GM23338 (cell line): ENCODE results near the gene COL9A2. TPM values are rescaled to one million over a fixed set of nuclear protein-coding genes. Genes with fewer than 3 reads are reported as not detected.

Experiments
- ATAC-seq: fragments of 200-7000 bp; cut with Tn5 transposase; 3 replicates; pipeline ENCODE4 v1.9.1; 2020
- DNase-seq: peaks from one replicate; pipeline ENCODE4 v3.0.0-alpha.2; 2015; ENCODE audit warnings: low spot score
- H2AFZ ChIP-seq: fragments of 200-600 bp; sonication (generic); 2 replicates; pipeline ENCODE4 v1.8.0; 2016; ENCODE audit warnings: antibody characterized with exemption, mild to moderate bottlenecking, moderate library complexity
- H3F3A ChIP-seq: fragments of 200-600 bp; sonication (generic); replicated peaks from 2 replicates; pipeline ENCODE4 v1.8.0; 2017; ENCODE audit warnings: antibody characterized with exemption, mixed run types, low read depth
- H3K27ac ChIP-seq: fragments of 200-600 bp; sonication (generic); 2 replicates; pipeline ENCODE4 v1.6.1; 2016; ENCODE audit warnings: low read depth
- H3K27me3 ChIP-seq: fragments of 200-600 bp; sonication (generic); 2 replicates; pipeline ENCODE4 v1.8.0; 2016; ENCODE audit warnings: mild to moderate bottlenecking, mixed run types, moderate library complexity; ENCODE audit not compliant: insufficient read depth
- H3K36me3 ChIP-seq: fragments of 200-600 bp; sonication (generic); 2 replicates; pipeline ENCODE4 v1.8.0; 2016; ENCODE audit warnings: mild to moderate bottlenecking; ENCODE audit not compliant: insufficient read depth
- H3K4me1 ChIP-seq: fragments of 200-600 bp; sonication (generic); 2 replicates; pipeline ENCODE4 v1.8.0; 2016; ENCODE audit warnings: mild to moderate bottlenecking, moderate library complexity; ENCODE audit not compliant: insufficient read depth
- H3K4me2 ChIP-seq: fragments of 200-600 bp; sonication (generic); 2 replicates; pipeline ENCODE4 v1.7.1; 2017; ENCODE audit warnings: mixed run types
- H3K4me3 ChIP-seq: fragments of 200-600 bp; sonication (generic); 2 replicates; pipeline ENCODE4 v1.6.1; 2016; ENCODE audit warnings: mixed run types
- H3K79me2 ChIP-seq: fragments of 200-600 bp; sonication (generic); replicated peaks from 2 replicates; pipeline ENCODE4 v1.8.0; 2017; ENCODE audit warnings: mild to moderate bottlenecking; ENCODE audit not compliant: insufficient read depth
- H3K9me2 ChIP-seq: fragments of 200-600 bp; sonication (generic); 2 replicates; pipeline ENCODE4 v1.8.0; 2017; ENCODE audit not compliant: insufficient read depth
- H4K20me1 ChIP-seq: fragments of 200-600 bp; sonication (generic); replicated peaks from 2 replicates; pipeline ENCODE4 v1.8.0; 2017; ENCODE audit warnings: mild to moderate bottlenecking; ENCODE audit not compliant: insufficient read depth
- H3K27ac Mint-ChIP-seq: 2 replicates; pipeline ENCODE4 v1.8.0; 2020; ENCODE audit warnings: inconsistent platforms, mild to moderate bottlenecking, moderate library complexity, mixed read lengths
- H3K27me3 Mint-ChIP-seq: 3 replicates; pipeline ENCODE4 v1.8.0; 2022; ENCODE audit warnings: low read depth, mild to moderate bottlenecking, moderate library complexity, mixed read lengths, inconsistent platforms; ENCODE audit not compliant: insufficient read depth, poor library complexity
- H3K36me3 Mint-ChIP-seq: 3 replicates; pipeline ENCODE4 v1.8.0; 2021; ENCODE audit warnings: low read depth, mild to moderate bottlenecking, inconsistent platforms, moderate library complexity, mixed read lengths
- H3K4me1 Mint-ChIP-seq: 3 replicates; pipeline ENCODE4 v1.8.0; 2020; ENCODE audit warnings: mild to moderate bottlenecking, inconsistent platforms, mixed read lengths
- H3K4me3 Mint-ChIP-seq: 3 replicates; pipeline ENCODE4 v1.8.0; 2021; ENCODE audit warnings: moderate library complexity, mild to moderate bottlenecking, inconsistent platforms, mixed read lengths
- H3K9me3 Mint-ChIP-seq: 3 replicates; pipeline ENCODE4 v1.8.0; 2020; ENCODE audit warnings: moderate library complexity, mild to moderate bottlenecking, inconsistent platforms, mixed read lengths
- CREB1 ChIP-seq: fragments of 250-450 bp; sonication (Bioruptor Pico); IDR thresholded peaks from 2 replicates; pipeline ENCODE4 v1.5.0; 2020; ENCODE audit warnings: low read depth, mild to moderate bottlenecking, moderate library complexity
- EZH2 ChIP-seq: fragments of 200-600 bp; sonication (generic); IDR thresholded peaks from one replicate; pipeline ENCODE4 v1.8.0; 2017; ENCODE audit warnings: antibody characterized with exemption, mild to moderate bottlenecking, low read depth; ENCODE audit not compliant: unreplicated experiment
- EZH2phosphoT487 ChIP-seq: fragments of 200-600 bp; sonication (generic); IDR thresholded peaks from one replicate; pipeline ENCODE4 v1.8.1; 2018; ENCODE audit warnings: antibody characterized with exemption; ENCODE audit not compliant: unreplicated experiment
- JUNB ChIP-seq: IDR thresholded peaks from one replicate; pipeline ENCODE4 v1.6.1; 2016; ENCODE audit warnings: antibody characterized with exemption; ENCODE audit not compliant: unreplicated experiment
- NANOG ChIP-seq: IDR thresholded peaks from 2 replicates; pipeline ENCODE4 v1.6.1; 2016; ENCODE audit warnings: antibody characterized with exemption, borderline replicate concordance
- POLR2AphosphoS5 ChIP-seq: IDR thresholded peaks from 2 replicates; pipeline ENCODE4 v1.6.1; 2016; ENCODE audit warnings: antibody characterized with exemption, low read depth
- REST ChIP-seq: IDR thresholded peaks from one replicate; pipeline ENCODE4 v1.6.1; 2018; ENCODE audit warnings: antibody characterized with exemption; ENCODE audit not compliant: unreplicated experiment
- STAT1 ChIP-seq: IDR thresholded peaks from one replicate; pipeline ENCODE4 v1.6.1; 2016; ENCODE audit warnings: antibody characterized with exemption; ENCODE audit not compliant: unreplicated experiment
- ZNF114 ChIP-seq: fragments of 250-450 bp; sonication (Bioruptor Pico); IDR thresholded peaks from 2 replicates; pipeline ENCODE4 v1.5.0; 2020; ENCODE audit warnings: mild to moderate bottlenecking, moderate library complexity
- ZNF331 ChIP-seq: fragments of 250-450 bp; sonication (Bioruptor Pico); IDR thresholded peaks from 2 replicates; pipeline ENCODE4 v1.5.0; 2020; ENCODE audit warnings: low read depth, mild to moderate bottlenecking, moderate library complexity
- polyA plus RNA-seq: library from polyadenylated mRNA; unstranded; fragments of >200 nt; fragmentation: Nextera tagmentation; extraction: Ambion mirVana; gene quantifications from 2 replicates; pipeline ENCODE4 v1.2.1, GENCODE V29; 2016
- total RNA-seq: library from RNA; depleted of rRNA; stranded (reverse); fragments of >200 nt; shearing (Covaris generic); gene quantifications from 2 replicates; pipeline ENCODE4 v1.2.3, GENCODE V29; 2014
- TF ChIP-seq, protein P1 (sequence below): IDR thresholded peaks from 2 replicates; pipeline ENCODE4 v1.6.1; 2016; ENCODE audit warnings: antibody characterized with exemption
- TF ChIP-seq, protein P2 (sequence below), 2 experiments: fragments of 200-600 bp in 1 of 2; sonication (generic) in 1 of 2; conservative IDR thresholded peaks; 2 replicates each; pipeline versions ENCODE4 v1.5.1 to v1.6.1; 2016 to 2017; ENCODE audit warnings: antibody characterized with exemption in 2 of 2, low read depth in 2 of 2, mild to moderate bottlenecking in 2 of 2, moderate library complexity in 1 of 2
- TF ChIP-seq, protein P3 (sequence below): fragments of 250-450 bp; sonication (Bioruptor Pico); IDR thresholded peaks from 2 replicates; pipeline ENCODE4 v1.5.0; 2020; ENCODE audit warnings: mild to moderate bottlenecking, moderate library complexity

Gene COL9A2
- total and polyA plus RNA-seq, 2 experiments from 2014 or later: 2.6 to 2.8 TPM

GRCh38 chr1:40265919-40266318, 51.2 kb downstream of the COL9A2 start:
- TF ChIP-seq EZH2phosphoT487: no peak
- TF ChIP-seq STAT1: no peak
- TF ChIP-seq JUNB: no peak
- TF ChIP-seq REST: no peak
- no peak for TF ChIP-seq NANOG
- TF ChIP-seq POLR2AphosphoS5: no peak
- TF ChIP-seq, protein P1, sequence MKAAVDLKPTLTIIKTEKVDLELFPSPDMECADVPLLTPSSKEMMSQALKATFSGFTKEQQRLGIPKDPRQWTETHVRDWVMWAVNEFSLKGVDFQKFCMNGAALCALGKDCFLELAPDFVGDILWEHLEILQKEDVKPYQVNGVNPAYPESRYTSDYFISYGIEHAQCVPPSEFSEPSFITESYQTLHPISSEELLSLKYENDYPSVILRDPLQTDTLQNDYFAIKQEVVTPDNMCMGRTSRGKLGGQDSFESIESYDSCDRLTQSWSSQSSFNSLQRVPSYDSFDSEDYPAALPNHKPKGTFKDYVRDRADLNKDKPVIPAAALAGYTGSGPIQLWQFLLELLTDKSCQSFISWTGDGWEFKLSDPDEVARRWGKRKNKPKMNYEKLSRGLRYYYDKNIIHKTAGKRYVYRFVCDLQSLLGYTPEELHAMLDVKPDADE: no peak
- TF ChIP-seq CREB1 (CRISPR knock-in tag): no peak
- no peak for TF ChIP-seq ZNF331
- TF ChIP-seq, protein P2, sequence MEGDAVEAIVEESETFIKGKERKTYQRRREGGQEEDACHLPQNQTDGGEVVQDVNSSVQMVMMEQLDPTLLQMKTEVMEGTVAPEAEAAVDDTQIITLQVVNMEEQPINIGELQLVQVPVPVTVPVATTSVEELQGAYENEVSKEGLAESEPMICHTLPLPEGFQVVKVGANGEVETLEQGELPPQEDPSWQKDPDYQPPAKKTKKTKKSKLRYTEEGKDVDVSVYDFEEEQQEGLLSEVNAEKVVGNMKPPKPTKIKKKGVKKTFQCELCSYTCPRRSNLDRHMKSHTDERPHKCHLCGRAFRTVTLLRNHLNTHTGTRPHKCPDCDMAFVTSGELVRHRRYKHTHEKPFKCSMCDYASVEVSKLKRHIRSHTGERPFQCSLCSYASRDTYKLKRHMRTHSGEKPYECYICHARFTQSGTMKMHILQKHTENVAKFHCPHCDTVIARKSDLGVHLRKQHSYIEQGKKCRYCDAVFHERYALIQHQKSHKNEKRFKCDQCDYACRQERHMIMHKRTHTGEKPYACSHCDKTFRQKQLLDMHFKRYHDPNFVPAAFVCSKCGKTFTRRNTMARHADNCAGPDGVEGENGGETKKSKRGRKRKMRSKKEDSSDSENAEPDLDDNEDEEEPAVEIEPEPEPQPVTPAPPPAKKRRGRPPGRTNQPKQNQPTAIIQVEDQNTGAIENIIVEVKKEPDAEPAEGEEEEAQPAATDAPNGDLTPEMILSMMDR (conservative IDR thresholded peaks at IDR 0.05; ENCODE audit: low read depth in 2 of 2): no peak
- no peak for TF ChIP-seq EZH2
- TF ChIP-seq ZNF114 (CRISPR knock-in tag): no peak
- TF ChIP-seq, protein P3, sequence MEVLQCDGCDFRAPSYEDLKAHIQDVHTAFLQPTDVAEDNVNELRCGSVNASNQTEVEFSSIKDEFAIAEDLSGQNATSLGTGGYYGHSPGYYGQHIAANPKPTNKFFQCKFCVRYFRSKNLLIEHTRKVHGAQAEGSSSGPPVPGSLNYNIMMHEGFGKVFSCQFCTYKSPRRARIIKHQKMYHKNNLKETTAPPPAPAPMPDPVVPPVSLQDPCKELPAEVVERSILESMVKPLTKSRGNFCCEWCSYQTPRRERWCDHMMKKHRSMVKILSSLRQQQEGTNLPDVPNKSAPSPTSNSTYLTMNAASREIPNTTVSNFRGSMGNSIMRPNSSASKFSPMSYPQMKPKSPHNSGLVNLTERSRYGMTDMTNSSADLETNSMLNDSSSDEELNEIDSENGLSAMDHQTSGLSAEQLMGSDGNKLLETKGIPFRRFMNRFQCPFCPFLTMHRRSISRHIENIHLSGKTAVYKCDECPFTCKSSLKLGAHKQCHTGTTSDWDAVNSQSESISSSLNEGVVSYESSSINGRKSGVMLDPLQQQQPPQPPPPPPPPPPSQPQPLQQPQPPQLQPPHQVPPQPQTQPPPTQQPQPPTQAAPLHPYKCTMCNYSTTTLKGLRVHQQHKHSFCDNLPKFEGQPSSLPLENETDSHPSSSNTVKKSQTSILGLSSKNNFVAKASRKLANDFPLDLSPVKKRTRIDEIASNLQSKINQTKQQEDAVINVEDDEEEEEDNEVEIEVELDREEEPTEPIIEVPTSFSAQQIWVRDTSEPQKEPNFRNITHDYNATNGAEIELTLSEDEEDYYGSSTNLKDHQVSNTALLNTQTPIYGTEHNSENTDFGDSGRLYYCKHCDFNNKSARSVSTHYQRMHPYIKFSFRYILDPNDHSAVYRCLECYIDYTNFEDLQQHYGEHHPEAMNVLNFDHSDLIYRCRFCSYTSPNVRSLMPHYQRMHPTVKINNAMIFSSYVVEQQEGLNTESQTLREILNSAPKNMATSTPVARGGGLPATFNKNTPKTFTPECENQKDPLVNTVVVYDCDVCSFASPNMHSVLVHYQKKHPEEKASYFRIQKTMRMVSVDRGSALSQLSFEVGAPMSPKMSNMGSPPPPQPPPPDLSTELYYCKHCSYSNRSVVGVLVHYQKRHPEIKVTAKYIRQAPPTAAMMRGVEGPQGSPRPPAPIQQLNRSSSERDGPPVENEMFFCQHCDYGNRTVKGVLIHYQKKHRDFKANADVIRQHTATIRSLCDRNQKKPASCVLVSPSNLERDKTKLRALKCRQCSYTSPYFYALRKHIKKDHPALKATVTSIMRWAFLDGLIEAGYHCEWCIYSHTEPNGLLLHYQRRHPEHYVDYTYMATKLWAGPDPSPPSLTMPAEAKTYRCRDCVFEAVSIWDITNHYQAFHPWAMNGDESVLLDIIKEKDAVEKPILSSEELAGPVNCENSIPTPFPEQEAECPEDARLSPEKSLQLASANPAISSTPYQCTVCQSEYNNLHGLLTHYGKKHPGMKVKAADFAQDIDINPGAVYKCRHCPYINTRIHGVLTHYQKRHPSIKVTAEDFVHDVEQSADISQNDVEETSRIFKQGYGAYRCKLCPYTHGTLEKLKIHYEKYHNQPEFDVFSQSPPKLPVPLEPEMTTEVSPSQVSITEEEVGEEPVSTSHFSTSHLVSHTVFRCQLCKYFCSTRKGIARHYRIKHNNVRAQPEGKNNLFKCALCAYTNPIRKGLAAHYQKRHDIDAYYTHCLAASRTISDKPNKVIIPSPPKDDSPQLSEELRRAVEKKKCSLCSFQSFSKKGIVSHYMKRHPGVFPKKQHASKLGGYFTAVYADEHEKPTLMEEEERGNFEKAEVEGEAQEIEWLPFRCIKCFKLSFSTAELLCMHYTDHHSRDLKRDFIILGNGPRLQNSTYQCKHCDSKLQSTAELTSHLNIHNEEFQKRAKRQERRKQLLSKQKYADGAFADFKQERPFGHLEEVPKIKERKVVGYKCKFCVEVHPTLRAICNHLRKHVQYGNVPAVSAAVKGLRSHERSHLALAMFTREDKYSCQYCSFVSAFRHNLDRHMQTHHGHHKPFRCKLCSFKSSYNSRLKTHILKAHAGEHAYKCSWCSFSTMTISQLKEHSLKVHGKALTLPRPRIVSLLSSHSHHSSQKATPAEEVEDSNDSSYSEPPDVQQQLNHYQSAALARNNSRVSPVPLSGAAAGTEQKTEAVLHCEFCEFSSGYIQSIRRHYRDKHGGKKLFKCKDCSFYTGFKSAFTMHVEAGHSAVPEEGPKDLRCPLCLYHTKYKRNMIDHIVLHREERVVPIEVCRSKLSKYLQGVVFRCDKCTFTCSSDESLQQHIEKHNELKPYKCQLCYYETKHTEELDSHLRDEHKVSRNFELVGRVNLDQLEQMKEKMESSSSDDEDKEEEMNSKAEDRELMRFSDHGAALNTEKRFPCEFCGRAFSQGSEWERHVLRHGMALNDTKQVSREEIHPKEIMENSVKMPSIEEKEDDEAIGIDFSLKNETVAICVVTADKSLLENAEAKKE (CRISPR knock-in tag): no peak
- ATAC-seq (no peak), DNase-seq (no peak)
- Histone ChIP-seq H3K27me3 (no peaks in the 10 kb centered on the region), H2AFZ (no peak overlapping the region), H3K4me1 (no peaks in the 10 kb centered on the region), H3K79me2 (peaks cover 43% of the 10 kb centered on the region; the same call in 1 of the 2 replicates), H4K20me1 (peaks cover 4% of the 10 kb centered on the region; the same call in 1 of the 2 replicates), H3K4me3 (no peak overlapping the region), H3F3A (no peaks in the 10 kb centered on the region), H3K36me3 (peaks cover 44% of the 10 kb centered on the region), H3K4me2 (no peak overlapping the region), H3K27ac (no peak overlapping the region), H3K9me2 (no peaks in the 10 kb centered on the region)
- H3K27ac Mint-ChIP-seq: no peak overlapping the region
- peaks cover 4% of the 10 kb centered on the region for H3K27me3 Mint-ChIP-seq
- H3K4me1 Mint-ChIP-seq: no peaks in the 10 kb centered on the region
- H3K36me3 Mint-ChIP-seq: peaks cover 52% of the 10 kb centered on the region
- no peak overlapping the region for H3K4me3 Mint-ChIP-seq
- H3K9me3 Mint-ChIP-seq: no peaks in the 10 kb centered on the region
